Chondrocyte (in vitro differentiated cells): Measurements from ENCODE around the gene ZNF418. TPM values are rescaled to one million over a fixed set of nuclear protein-coding genes. Genes with fewer than 3 reads are reported as not detected.

Source experiments
- DNase-seq: peaks from one replicate; pipeline ENCODE4 v3.0.0; 2021; ENCODE audit warnings: mixed read lengths, low spot score
- H3K27ac Mint-ChIP-seq: one replicate; pipeline ENCODE4 v1.8.0; 2021; ENCODE audit warnings: mild to moderate bottlenecking, moderate library complexity, mixed read lengths; ENCODE audit not compliant: unreplicated experiment
- H3K27me3 Mint-ChIP-seq: 2 replicates; pipeline ENCODE4 v1.8.0; 2021; ENCODE audit warnings: low read depth, mixed read lengths
- H3K36me3 Mint-ChIP-seq: 2 replicates; pipeline ENCODE4 v1.8.0; 2021; ENCODE audit warnings: low read depth, mixed read lengths
- H3K4me1 Mint-ChIP-seq: 2 replicates; pipeline ENCODE4 v1.8.0; 2021; ENCODE audit warnings: low read depth, mild to moderate bottlenecking, mixed read lengths
- H3K4me3 Mint-ChIP-seq: one replicate; pipeline ENCODE4 v1.8.0; 2021; ENCODE audit warnings: mild to moderate bottlenecking, moderate library complexity, mixed read lengths; ENCODE audit not compliant: unreplicated experiment
- H3K9me3 Mint-ChIP-seq: 2 replicates; pipeline ENCODE4 v1.8.0; 2021; ENCODE audit warnings: low read depth, mixed read lengths
- total RNA-seq: library from RNA; stranded (reverse); gene quantifications from 3 replicates; pipeline ENCODE4 v1.2.1, GENCODE V29; 2021
- TF ChIP-seq, protein P1 (sequence below): fragments of 200-600 bp; sonication (generic); IDR thresholded peaks from 2 replicates; pipeline ENCODE4 v1.5.0; 2021; ENCODE audit warnings: antibody characterized with exemption, mild to moderate bottlenecking, moderate library complexity

The ZNF418 gene
- total RNA-seq, 1 donor from 2014 or later: 6.4 TPM

DNA sequence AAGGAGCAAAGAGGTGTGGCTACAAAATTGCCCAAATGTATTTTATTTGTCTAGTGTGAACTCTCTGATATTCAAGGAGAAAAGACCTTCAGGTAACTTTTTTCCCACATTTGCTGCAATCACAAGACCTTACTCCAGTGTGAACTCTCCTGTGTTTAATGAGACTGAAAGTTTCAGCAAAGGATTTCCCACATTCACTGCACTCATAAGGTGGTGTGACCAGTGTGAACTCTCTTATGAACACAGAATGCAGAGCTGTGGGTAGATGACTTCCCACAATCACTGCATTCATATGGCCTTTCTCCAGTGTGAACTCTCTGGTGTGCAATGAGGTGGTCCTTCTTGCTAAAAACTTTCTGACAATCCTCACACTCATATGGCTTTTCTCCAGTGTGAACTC lies 62.8 kb downstream of the ZNF418 start:
- H3K27ac Mint-ChIP-seq: no peak overlapping the region
- DNase-seq: no peak
- H3K4me3 Mint-ChIP-seq: no peak overlapping the region
- H3K4me1 Mint-ChIP-seq: no peaks in the 10 kb centered on the region
- peaks cover 60% of the 10 kb centered on the region for H3K9me3 Mint-ChIP-seq
- H3K36me3 Mint-ChIP-seq: peaks cover 66% of the 10 kb centered on the region
- TF ChIP-seq, protein P1, sequence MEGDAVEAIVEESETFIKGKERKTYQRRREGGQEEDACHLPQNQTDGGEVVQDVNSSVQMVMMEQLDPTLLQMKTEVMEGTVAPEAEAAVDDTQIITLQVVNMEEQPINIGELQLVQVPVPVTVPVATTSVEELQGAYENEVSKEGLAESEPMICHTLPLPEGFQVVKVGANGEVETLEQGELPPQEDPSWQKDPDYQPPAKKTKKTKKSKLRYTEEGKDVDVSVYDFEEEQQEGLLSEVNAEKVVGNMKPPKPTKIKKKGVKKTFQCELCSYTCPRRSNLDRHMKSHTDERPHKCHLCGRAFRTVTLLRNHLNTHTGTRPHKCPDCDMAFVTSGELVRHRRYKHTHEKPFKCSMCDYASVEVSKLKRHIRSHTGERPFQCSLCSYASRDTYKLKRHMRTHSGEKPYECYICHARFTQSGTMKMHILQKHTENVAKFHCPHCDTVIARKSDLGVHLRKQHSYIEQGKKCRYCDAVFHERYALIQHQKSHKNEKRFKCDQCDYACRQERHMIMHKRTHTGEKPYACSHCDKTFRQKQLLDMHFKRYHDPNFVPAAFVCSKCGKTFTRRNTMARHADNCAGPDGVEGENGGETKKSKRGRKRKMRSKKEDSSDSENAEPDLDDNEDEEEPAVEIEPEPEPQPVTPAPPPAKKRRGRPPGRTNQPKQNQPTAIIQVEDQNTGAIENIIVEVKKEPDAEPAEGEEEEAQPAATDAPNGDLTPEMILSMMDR: no peak
- no peaks in the 10 kb centered on the region for H3K27me3 Mint-ChIP-seq

Other genes with a start within 250 kb of the ZNF418 start
- 15.7 to 16.3 TPM (median 15.7 TPM) in 3 replicates for gene ZNF154, start 226.2 kb downstream of the ZNF418 start, total RNA-seq
- 6.3 to 7.2 TPM (median 7.0 TPM) in 3 replicates for gene ZNF671, start 207.8 kb downstream of the ZNF418 start, total RNA-seq
- 13.2 to 18.9 TPM (median 14.7 TPM) in 3 replicates for gene ZNF776, start 188.6 kb downstream of the ZNF418 start, total RNA-seq
- gene ZNF586, start 165.7 kb downstream of the ZNF418 start, total RNA-seq: 9.8 to 14.7 TPM (median 10.7 TPM) in 3 replicates
- gene ZNF552, start 120.5 kb downstream of the ZNF418 start, total RNA-seq: 3.6 to 5.5 TPM (median 3.7 TPM) in 3 replicates
- 6.9 to 14.5 TPM (median 8.0 TPM) in 3 replicates for gene ZNF587B, start 105.1 kb downstream of the ZNF418 start, total RNA-seq
- 27.1 to 39.9 TPM (median 30.8 TPM) in 3 replicates for gene ZNF587, start 85.5 kb downstream of the ZNF418 start, total RNA-seq
- gene ZNF814, start 46.4 kb downstream of the ZNF418 start, total RNA-seq: 7.9 to 16.6 TPM (median 8.5 TPM) in 3 replicates
- gene ZNF417, start 18.8 kb downstream of the ZNF418 start, total RNA-seq: 12.9 to 24.5 TPM (median 15.0 TPM) in 3 replicates
- gene ZNF256, start 12.3 kb upstream of the ZNF418 start, total RNA-seq: 4.6 to 7.7 TPM (median 5.1 TPM) in 3 replicates
- 1.4 to 2.1 TPM (median 1.7 TPM) in 3 replicates for gene C19orf18, start 39.1 kb upstream of the ZNF418 start, total RNA-seq
- 10.8 to 15.9 TPM (median 11.4 TPM) in 3 replicates for gene ZNF606, start 67.4 kb upstream of the ZNF418 start, total RNA-seq
- 0.37 to 1.3 TPM in 2 of 3 replicates, not detected in the other for gene ZSCAN1, start 98.6 kb upstream of the ZNF418 start, total RNA-seq
- 4.6 to 6.7 TPM (median 4.9 TPM) in 3 replicates for gene ZNF135, start 123.9 kb upstream of the ZNF418 start, total RNA-seq
- 35.7 to 39.4 TPM (median 37.5 TPM) in 3 replicates for gene ZSCAN18, start 162.8 kb upstream of the ZNF418 start, total RNA-seq
- 8.1 to 11.5 TPM (median 9.2 TPM) in 3 replicates for gene ZNF329, start 215.4 kb upstream of the ZNF418 start, total RNA-seq
- 12.7 to 14.1 TPM (median 13.2 TPM) in 3 replicates for gene ZNF274, start 247.7 kb upstream of the ZNF418 start, total RNA-seq